Measurements from ENCODE around the gene EYS.

Gene EYS

GRCh38 chr6:64732888-64733287 lies 974.1 kb downstream of the EYS start:
- TF ChIP-seq, protein P1, sequence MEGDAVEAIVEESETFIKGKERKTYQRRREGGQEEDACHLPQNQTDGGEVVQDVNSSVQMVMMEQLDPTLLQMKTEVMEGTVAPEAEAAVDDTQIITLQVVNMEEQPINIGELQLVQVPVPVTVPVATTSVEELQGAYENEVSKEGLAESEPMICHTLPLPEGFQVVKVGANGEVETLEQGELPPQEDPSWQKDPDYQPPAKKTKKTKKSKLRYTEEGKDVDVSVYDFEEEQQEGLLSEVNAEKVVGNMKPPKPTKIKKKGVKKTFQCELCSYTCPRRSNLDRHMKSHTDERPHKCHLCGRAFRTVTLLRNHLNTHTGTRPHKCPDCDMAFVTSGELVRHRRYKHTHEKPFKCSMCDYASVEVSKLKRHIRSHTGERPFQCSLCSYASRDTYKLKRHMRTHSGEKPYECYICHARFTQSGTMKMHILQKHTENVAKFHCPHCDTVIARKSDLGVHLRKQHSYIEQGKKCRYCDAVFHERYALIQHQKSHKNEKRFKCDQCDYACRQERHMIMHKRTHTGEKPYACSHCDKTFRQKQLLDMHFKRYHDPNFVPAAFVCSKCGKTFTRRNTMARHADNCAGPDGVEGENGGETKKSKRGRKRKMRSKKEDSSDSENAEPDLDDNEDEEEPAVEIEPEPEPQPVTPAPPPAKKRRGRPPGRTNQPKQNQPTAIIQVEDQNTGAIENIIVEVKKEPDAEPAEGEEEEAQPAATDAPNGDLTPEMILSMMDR (IDR thresholded peaks at IDR 0.05), result no peak

GRCh38 chr6:64729522-64729921 lies 977.5 kb downstream of the EYS start:
- TF ChIP-seq, protein P1 (IDR thresholded peaks at IDR 0.05), result no peak

- TF ChIP-seq, protein P1 (IDR thresholded peaks at IDR 0.05), result no peak
Observed at GRCh38 chr6:64727075-64727474, 980.0 kb downstream of the EYS start.

DNA sequence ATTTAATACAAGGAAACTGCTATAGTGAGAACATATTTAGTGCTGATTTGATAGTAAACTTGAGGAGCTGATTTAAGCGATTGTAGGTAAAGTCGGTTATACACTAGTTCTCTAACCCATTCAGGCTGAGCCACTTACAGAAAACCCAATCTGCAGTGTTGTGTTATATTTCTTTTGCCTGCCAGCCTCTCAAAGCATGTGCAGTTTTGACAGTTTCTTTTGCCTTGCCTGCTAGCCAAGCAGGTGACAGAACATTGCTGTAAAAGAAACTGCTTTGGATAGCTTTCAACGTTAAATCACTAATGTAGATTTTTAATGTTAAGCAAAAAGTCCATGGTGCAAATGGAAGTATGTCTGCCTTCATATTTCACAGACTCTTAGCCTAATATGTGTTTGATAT lies 982.9 kb downstream of the EYS start:
- TF ChIP-seq, protein P1 (IDR thresholded peaks at IDR 0.05), result no peak

DNA sequence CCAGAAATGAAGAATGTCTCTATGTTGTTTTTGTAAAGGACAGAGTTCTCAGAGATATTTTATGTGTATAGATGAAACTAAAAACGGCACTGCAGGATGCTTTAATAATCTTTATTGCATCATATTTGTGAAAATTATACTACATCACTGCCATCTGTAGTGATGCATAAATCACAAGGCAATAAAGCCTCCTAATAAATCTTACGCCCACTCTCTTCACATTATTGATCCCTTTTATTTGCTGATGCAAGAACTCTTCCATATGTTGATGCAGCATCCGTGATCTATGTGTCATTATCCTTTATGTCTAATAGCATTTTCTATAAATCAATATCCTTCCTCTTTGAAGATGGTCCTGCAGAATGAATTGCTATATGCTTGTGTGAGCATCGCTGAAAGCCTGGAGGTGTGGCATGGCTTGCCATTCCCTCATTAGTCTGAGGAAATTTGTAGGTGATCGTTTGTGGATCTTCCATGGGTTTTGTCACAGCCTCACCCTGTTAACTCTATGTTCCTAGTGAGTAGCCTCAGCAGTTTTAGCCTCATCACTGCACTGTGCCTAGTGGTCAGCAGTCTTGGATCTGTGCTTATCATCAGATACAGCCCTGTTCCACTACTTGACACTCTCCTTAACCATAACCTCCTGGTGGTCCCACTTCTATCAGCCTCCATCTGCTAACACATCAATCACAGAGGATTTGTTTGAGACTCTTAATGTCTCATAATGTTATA lies 983.5 kb downstream of the EYS start:
- TF ChIP-seq, protein P1 (IDR thresholded peaks at IDR 0.05), result no peak

DNA sequence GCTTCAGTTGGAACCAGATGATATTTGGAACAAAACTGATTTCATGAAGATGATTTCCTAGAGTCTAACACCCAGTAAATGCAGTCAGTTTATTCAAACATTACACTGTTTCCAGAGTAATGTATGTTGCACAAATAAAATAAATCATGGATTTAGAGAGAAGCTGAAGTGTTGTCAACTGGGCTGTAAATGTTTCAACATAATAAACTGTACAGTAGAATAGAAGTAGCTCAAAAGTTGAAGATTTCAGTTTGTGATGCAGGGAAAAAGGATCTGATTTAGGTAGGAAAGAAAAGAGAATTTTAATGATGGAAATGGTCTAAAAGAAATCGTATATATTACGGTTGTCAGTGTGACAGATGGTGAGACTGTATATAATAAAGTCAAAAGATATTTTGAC lies 985.2 kb downstream of the EYS start:
- TF ChIP-seq, protein P1 (IDR thresholded peaks at IDR 0.05), result no peak

- TF ChIP-seq, protein P1 (IDR thresholded peaks at IDR 0.05), result no peak
Observed at GRCh38 chr6:64717281-64717680, 989.7 kb downstream of the EYS start.

- TF ChIP-seq, protein P1 (IDR thresholded peaks at IDR 0.05), result no peak
Observed at GRCh38 chr6:64715624-64716023, 991.4 kb downstream of the EYS start.

All from LNCAP (cell line).